Stomach (tissue), 4 donors: ENCODE results near the gene PNN.
"Not testable (repeated sequence)": the region's sequence is repeated elsewhere in the genome, so short reads cannot be mapped to it uniquely, and the experiment has no call there.

Experiments used
- POLR2A ChIP-seq, 4 donors: fragments of 450-650 bp; IDR thresholded peaks; one replicate each; pipeline ENCODE4 v1.6.1; 2016; ENCODE audit warnings: antibody characterized with exemption in 4 of 4, control low read depth in 2 of 4, mild to moderate bottlenecking in 1 of 4, moderate library complexity in 1 of 4
- TF ChIP-seq, protein P1 (sequence below), 7 experiments: fragments of 450-650 bp in 4 of 7; fragments of 200-600 bp in 3 of 7; sonication (generic) in 3 of 7; IDR thresholded peaks; one replicate each; pipeline ENCODE4 v1.5.1; 2016 to 2019; ENCODE audit warnings: antibody characterized with exemption in 7 of 7, control low read depth in 2 of 7, mild to moderate bottlenecking in 1 of 7

DNA sequence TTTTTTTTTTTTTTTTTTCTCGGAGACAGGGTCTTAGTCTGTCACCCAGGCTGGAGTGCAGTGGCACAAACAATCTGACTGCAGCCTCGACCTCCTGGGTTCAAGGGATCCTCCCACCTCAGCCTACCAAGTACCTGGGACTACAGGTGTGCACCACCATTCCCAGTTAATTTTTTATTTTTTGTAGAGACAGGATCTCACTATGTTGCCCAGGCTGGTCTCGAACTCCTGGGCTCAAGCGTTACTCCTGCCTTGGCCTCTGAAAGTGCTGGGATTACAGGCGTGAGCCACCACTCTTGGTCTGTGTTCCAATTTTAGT lies 8.6 kb downstream of the PNN start:
- TF ChIP-seq, protein P1, sequence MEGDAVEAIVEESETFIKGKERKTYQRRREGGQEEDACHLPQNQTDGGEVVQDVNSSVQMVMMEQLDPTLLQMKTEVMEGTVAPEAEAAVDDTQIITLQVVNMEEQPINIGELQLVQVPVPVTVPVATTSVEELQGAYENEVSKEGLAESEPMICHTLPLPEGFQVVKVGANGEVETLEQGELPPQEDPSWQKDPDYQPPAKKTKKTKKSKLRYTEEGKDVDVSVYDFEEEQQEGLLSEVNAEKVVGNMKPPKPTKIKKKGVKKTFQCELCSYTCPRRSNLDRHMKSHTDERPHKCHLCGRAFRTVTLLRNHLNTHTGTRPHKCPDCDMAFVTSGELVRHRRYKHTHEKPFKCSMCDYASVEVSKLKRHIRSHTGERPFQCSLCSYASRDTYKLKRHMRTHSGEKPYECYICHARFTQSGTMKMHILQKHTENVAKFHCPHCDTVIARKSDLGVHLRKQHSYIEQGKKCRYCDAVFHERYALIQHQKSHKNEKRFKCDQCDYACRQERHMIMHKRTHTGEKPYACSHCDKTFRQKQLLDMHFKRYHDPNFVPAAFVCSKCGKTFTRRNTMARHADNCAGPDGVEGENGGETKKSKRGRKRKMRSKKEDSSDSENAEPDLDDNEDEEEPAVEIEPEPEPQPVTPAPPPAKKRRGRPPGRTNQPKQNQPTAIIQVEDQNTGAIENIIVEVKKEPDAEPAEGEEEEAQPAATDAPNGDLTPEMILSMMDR (IDR thresholded peaks at IDR 0.05) = not testable (repeated sequence)
- TF ChIP-seq POLR2A (IDR thresholded peaks at IDR 0.05) = not testable (repeated sequence)
